AG04449 (cell line): ENCODE measurements around the gene TIMM8B.
"Not testable (repeated sequence)": the region's sequence is repeated elsewhere in the genome, so short reads cannot be mapped to it uniquely, and the experiment has no call there.

Source experiments
- CTCF ChIA-PET: fragments of 350-600 bp; formaldehyde crosslinking; extraction: SDS; loops from one replicate; lab custom pipeline; 2021; ENCODE audit warnings: antibody characterized with exemption; lab: Yijun Ruan, JAX
- POLR2A ChIA-PET: fragments of 400-600, 350-600 bp; formaldehyde crosslinking; extraction: SDS; loops from one replicate; lab custom pipeline; 2020; ENCODE audit warnings: antibody characterized with exemption, inconsistent platforms; lab: Yijun Ruan, JAX
- DNase-seq: peaks from one replicate; pipeline ENCODE4 v3.0.0-alpha.2; 2010; ENCODE audit warnings: low read depth, low spot score
- H3K4me3 ChIP-seq: 2 replicates; pipeline ENCODE4 v1.5.1; 2011; ENCODE audit warnings: low read depth, mild to moderate bottlenecking, control low read depth, low read length
- CTCF ChIP-seq: IDR thresholded peaks from one replicate; pipeline ENCODE4 v1.5.1; 2011; ENCODE audit warnings: mild to moderate bottlenecking, moderate library complexity, low read length, control low read depth, inconsistent platforms; ENCODE audit not compliant: insufficient read depth; ENCODE audit errors: missing control alignments

Gene TIMM8B

GRCh38 chr11:112062923-112063322 is 23.6 kb downstream of the TIMM8B start:
- ChIA-PET POLR2A (interaction anchor here (0.6 kb wide), 1 partner anchor 158 kb away, joined by 4 read pairs; no protein-coding TSS in a partner anchor), CTCF (interaction anchor here (1.0 kb wide), 1 partner anchor 27 kb away, joined by 3 read pairs; no protein-coding TSS in a partner anchor)
- no peak overlapping the region for H3K4me3 ChIP-seq
- DNase-seq: no peak
- TF ChIP-seq CTCF: no peak

DNA sequence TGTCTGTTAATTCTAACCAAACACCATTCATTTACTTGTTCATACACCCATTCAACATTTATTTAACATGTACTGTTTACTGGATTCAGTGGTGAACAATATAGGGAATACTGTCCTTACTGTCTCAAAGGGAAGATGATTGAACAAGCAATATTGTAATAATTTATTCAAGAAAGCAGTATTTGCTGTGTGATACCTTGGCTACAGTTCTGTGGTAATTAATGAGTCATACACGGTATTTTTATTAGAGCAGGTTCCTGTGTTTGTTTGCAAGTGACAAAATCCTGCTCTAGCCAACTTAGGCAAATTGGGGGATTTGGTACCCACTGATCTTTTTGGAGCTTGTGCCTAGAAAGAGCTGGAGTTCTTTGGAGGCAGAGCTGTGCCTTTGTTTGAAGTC is 28.5 kb downstream of the TIMM8B start:
- no peak for DNase-seq
- no peak for TF ChIP-seq CTCF
- H3K4me3 ChIP-seq: no peak overlapping the region
- ChIA-PET POLR2A (no interaction called here), CTCF (no interaction called here)

DNA sequence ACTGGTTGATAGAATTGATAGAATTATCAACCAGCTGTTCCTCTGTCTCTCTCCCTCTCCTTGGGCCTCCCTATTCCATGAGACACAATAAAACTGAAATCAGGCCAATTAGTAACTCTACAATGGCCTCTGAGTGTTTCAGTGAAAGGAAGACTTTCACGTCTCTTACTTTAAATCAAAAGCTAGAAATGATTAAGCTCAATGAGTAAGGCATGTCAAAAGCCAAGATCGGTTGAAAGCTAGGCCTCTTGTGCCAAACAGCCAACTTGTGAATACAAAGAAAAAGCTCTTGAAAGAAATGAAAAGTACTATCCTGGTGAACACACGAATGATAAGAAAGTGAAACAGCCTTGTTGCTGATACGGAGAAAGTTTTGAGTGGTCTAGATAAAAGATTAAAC is 29.4 kb downstream of the TIMM8B start:
- no peak for TF ChIP-seq CTCF
- ChIA-PET CTCF (interaction anchor here (0.8 kb wide), 1 partner anchor 14 kb away, joined by 3 read pairs; no protein-coding TSS in a partner anchor), POLR2A (no interaction called here)
- DNase-seq: no peak
- no peak overlapping the region for H3K4me3 ChIP-seq

- POLR2A ChIA-PET: no interaction called here
- no peak for DNase-seq
- CTCF ChIA-PET: no interaction called here
- no peak for TF ChIP-seq CTCF
- H3K4me3 ChIP-seq: no peak overlapping the region
Observed at GRCh38 chr11:112051768-112052167, 34.8 kb downstream of the TIMM8B start.

DNA sequence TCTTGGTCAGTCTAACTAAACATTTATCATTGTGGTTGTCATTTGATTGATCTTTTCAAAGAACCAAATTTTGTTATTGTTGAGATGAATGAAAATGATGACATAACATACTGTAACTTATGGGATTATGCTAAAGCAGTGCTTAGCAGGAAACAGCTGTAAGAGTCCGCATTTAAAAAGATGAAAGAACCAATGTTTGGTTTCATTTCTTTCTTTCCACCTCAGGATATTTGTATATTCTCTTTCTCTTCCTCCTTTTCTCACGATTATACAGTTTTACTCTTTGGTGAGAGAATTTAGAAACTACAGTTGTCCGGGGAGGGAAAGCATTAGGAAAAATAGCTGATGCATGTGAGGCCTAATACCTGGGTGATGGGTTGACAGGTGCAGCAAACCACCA is 35.8 kb downstream of the TIMM8B start:
- H3K4me3 ChIP-seq: no peak overlapping the region
- DNase-seq: no peak
- POLR2A ChIA-PET: no interaction called here
- TF ChIP-seq CTCF: no peak
- CTCF ChIA-PET: no interaction called here

DNA sequence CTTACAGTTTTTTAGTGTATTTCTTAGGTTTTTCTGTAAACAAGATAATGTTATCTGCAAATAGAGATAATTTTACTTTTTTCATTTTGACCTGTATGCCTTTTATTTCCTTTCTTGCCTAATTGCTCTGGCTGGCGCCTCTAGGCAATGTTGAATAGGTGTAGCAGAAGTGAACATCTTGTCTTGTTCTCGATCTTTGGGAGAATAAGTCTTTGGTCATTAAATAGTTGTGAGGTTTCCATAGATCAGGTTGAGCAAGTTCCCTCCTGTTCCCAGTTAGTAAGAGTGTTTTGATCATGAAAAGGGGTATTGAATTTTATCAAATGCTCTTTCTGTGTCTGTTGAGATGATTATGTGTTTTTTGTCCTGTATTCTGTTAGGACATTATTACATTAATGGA is 36.8 kb downstream of the TIMM8B start:
- CTCF ChIA-PET: no interaction called here
- DNase-seq: no peak
- TF ChIP-seq CTCF: no peak
- no peak overlapping the region for H3K4me3 ChIP-seq
- POLR2A ChIA-PET: no interaction called here

DNA sequence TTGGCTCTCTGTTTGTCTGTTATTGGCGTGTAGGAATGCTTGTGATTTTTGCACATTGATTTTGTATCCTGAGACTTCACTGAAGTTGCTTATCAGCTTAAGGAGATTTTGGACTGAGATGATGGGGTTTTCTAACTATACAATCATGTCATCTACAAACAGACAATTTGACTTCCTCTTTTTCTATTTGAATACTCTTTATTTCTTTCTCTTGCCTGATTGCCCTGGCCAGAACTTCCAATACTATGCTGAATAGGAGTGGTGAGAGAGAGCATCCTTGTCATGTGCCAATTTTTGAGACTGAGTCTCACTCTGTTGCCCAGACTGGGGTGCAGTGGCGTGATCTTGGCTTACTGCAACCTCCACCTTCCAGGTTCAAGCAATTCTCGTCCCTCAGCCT is 38.3 kb downstream of the TIMM8B start:
- POLR2A ChIA-PET, H3K4me3 ChIP-seq, DNase-seq, CTCF ChIA-PET: not testable (repeated sequence)

DNA sequence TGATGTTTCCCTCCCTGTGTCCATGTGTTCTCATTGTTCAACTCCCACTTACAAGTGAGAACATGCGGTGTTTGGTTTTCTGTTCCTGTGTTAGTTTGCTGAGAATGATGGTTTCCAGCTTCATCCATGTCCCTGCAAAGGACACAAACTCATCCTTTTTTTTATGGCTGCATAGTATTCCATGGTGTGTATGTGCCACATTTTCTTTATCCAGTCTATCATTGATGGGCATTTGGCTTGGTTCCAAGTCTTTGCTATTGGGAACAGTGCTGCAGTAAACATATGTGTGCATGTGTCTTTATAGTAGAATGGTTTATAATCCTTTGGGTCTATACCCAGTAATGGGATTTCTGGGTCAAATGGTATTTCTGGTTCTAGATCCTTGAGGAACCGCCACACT is 39.9 kb downstream of the TIMM8B start:
- DNase-seq, CTCF ChIA-PET, H3K4me3 ChIP-seq, POLR2A ChIA-PET: not testable (repeated sequence)
